Stimulated activated CD8-positive, alpha-beta memory T cell treated with anti-CD3 and anti-CD28 coated beads, Interleukin-7, amount 100 ng/mL, for 48 hours (primary cell): ENCODE measurements around the gene COX6A2.
"Not testable (repeated sequence)": the region's sequence is repeated elsewhere in the genome, so short reads cannot be mapped to it uniquely, and the experiment has no call there.

Experiments used
- DNase-seq, 2 donors: peaks; one replicate each; pipeline ENCODE4 v3.0.0-alpha.2; 2020; ENCODE audit warnings: low read depth in 1 of 2; ENCODE audit errors: extremely low read depth in 1 of 2

The COX6A2 gene

GRCh38 chr16:31461921-31462804 lies 34.0 kb upstream of the COX6A2 start:
- DNase-seq: no peak

DNA sequence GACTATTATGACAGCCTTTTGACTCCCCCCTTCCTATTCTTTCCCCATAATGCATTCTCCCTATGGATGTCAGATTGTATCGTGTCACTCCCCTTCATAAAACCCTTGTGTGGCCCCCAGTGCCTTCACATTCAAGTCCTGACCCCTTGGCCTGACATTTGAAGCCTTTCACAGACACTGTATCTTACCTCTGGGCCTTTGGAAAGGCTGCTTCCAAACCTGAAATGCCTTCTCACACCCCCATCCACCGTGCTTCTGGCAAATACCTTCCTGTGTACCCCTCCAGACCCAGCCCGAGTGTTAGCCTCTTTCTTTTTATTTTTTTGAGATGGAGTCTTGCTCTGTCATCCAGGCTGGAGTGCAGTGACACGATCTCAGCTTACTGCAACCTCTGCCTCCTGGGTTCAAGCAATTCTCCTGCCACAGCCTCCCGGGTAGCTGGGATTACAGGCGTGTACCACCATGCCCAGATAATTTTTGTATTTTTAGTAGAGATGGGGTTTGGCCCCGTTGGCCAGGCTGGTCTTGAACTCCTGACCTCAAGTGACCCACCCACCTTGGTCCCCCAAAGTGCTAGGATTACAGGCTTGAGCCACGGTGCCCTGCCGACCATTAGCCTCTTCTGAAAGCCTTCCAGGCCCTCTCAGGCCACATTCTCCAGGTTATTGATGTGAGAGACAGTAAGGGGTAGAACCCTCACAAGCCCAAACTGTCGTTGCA lies 33.2 kb upstream of the COX6A2 start:
- no peak for DNase-seq

DNA sequence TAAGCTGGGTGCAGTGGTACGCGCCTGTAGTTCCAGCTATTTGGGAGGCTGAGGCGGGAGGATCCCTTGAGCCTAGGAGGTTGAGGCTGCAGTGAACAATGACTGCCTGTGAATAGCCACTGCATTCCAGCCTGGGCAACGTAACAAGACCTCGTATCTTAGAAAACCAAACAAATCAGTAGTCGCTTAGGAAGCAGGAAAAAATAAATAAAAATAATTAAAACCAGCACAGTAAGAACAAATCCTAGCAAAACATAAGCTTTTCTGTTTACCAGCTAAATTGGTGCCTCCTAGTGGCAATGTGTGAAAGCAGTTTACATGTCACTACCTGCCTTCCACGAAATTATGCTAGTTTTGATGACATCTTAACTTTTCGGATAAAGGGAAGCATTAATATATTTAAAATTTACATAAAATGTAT lies 32.4 kb upstream of the COX6A2 start:
- DNase-seq: no peak

DNA sequence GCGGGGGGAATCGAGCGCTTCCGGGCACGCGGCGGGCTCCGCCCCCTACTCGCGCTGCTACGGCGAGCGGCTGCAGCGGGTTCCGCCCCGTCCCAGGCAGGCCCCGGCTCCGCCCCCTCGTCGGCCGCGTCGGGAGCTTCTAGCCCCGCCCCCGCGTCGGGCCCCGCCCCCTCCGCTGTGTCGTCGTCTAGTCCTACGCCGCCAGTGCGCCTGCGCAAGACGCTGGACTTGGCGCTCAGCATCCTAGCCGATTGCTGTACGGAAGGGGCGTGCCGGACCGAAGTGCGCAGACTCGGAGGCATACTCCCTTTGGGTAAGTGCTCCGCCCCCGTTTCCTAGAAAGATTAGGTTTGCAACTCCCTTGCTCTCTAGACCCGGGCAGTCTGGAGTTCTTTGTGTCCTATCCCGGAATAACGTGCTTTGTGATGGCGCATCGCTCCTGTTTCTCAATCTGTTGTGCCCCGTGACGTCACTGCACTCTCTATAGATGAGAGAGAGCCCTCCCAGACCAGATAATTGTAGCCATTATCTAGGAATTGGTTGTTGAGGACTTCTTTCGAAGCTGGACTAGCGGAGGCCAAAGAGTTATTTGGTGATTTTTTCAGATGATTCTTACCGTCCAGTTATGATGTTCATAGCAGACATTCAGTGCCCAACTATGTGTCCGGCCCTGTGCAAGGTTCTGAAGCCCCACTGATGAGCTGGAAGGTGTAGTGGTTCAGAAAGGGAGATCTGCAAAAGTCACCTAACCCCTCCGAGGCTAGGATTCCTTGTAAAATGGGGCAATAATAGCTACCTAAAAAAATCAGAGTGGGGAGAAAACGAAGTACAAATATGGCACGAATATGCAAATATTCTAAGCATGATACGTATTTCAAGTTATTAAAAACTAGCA lies 31.8 kb upstream of the COX6A2 start:
- DNase-seq: peak; percentile 98 to 100

DNA sequence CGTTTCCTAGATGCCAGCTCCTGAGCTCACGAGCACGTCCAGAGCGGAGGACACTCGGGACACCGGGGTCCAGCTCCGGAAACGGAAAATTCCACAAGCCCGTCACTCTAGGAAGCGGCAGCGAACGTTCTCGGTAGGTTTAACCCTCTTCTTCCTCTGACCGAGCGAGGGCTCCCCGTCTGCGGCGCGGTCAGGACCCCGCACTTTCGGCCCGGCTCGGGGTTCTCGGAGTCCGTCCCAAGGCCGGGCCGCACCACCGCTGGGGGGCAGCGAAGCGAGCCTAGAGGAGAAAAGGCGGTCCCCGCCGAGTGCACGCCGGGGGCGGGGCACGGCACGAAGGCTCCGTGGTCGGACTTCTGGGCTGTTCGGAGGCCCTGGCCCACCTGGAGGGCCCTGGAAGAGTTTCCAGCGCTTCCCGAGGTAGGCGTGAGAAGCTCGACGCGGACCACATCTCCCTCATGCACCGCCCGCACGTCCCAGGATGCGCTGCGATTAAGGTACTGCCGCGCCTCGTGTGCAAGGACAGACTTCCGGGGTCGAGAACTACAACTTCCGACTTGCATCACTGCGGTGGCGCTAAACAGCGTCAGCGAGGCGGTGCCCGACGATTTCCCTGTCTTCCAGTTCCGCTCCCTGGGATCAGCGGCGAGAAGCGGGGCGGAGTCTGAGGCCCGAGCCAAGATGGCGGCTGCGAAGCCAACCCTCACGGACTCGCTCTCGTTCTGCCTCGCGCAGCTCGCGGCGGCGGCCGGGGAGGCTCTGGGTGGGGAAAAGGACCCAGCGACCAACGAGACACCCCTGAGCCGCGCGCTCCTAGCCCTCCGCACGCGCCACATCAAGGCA lies 30.9 kb upstream of the COX6A2 start, which contains the start of gene ARMC5:
Gene ARMC5 (plus strand): TSS at position 658 of the 843 bp plus-strand sequence. CDS start 24 bp downstream, at position 682.
- DNase-seq: peak; percentile 92 to 96

DNA sequence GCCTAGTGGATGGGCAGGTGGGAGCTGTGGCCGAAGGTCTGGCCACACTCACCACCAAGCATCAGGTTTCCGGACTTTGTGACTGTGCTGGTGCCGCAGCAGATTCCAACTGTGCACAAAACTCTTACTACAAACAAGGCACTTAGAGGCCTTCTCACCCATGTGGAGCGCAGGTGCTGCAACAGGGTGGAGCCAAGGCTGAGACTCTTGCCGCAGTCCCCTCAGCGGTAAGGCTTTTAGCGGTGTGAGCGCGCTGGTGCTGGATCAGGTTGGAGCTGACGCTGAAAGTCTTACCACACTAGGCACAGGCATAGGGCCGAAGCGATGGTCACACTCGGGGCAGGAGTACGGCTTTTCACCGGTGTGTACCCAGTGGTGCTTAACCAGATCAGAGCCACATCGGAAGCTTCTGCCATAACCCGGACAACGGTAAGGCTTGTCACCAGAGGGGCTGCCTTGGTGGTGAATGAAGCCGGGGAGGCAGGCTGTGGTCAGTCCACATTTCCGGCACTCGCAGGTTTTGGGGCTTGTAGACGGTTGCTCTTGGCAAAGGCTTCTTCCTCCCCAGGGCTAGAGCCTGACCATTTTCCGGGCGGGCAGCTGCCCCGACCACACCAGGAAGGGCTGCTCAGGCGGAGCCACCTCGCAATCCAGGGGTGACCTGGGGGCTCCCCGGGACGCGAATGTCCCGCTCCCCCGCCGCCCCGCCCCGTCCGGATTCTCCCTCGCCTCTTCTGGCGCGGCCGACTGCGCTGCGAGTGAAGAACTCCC lies 30.1 kb upstream of the COX6A2 start:
- DNase-seq: peak in 1 of 2 donors; percentile 34

DNA sequence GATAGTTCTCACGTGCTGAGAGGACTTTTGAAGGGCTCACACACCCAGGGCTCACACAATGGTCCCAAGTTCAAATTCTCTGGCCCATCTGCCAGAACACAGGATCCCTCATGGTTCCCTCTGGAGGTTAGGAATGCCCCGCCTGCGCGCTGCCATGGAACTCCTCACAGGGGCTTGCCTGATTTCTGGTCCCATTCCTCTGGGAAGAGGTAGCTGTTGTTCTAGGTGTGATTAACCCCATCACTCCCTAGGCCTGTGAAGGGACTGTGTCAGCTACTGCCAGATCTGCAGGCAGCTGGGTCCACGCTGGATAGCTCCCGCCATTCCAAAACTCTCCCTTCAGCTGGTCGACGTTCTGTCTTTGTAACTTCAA lies 28.8 kb upstream of the COX6A2 start:
- no peak for DNase-seq

- no peak for DNase-seq
Observed at GRCh38 chr16:31455601-31456314, 27.6 kb upstream of the COX6A2 start.

- DNase-seq: no peak
Observed at GRCh38 chr16:31453255-31454204, 25.4 kb upstream of the COX6A2 start.

GRCh38 chr16:31452631-31453106 lies 24.5 kb upstream of the COX6A2 start:
- DNase-seq: no peak

DNA sequence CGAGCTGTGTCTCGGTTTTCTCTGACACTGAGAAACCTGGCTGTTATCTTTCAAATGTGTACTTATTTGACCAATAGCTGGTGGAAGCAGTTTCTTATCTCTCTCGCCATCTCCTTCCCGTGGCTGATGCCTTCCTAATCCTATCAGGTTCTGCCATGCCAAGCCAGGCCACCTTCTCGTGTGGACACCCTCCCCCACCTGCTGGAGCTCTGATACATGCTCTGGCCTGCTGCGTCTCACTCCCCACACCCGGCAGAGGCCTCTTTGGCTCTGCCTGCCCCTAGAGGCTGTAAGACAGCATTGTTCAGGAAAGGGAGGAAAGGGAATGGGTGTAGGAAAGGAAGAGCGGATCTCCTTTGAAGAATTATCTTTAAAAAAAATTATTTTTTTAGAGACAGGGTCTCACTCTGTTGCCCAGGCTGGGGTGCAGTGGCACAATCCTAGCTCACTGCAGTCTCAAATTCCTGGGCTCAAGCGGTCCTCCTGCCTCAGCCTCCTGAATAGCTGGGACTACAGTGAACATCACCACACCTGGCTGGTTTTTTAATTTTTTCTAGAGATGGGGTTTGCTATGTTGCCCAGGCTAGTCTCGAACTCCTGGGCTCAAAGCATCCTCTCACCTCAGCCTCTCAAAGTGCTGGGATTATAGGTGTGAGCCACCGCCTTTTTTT lies 23.7 kb upstream of the COX6A2 start:
- no peak for DNase-seq

DNA sequence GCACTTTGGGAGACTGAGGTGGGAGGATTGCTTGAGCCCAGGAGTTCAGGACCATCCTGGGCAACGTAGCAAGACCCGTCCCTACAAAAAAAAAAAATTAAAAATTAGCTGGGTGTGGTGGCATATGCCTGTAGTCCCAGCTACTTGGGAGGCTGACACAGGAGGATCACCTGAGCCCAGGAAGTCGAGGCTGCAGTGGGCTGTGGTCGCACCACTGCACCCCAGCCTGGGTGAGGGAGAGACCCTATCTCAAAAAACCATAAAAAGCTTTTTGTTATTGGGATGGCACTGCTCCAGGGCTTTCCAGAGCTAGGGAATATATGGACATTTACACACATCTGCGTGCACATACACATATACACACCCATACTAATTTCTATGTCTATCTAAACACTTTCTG lies 23.0 kb upstream of the COX6A2 start:
- DNase-seq: no peak

DNA sequence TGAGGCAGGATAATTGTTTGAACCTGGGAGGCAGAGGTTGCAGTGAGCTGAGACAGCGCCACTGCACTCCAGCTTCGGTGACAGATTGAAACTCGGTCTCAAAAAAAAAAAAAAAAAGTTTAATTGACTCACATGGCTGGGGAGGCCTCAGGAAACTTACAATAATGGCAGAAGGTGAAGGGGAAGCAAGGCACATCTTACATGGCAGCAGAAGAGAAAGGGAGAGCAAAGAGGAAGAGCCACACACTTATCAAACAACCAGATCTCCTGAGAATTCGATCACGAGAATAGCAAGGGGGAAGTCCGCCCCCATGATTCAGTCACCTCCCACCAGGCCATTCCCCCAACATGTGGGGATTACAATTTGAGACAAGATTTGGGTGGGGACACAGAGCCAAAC lies 17.8 kb upstream of the COX6A2 start:
- not testable (repeated sequence) for DNase-seq

- DNase-seq: no peak
Observed at GRCh38 chr16:31441956-31442355, 13.8 kb upstream of the COX6A2 start.

- DNase-seq: no peak
Observed at GRCh38 chr16:31440516-31441184, 12.5 kb upstream of the COX6A2 start.

DNA sequence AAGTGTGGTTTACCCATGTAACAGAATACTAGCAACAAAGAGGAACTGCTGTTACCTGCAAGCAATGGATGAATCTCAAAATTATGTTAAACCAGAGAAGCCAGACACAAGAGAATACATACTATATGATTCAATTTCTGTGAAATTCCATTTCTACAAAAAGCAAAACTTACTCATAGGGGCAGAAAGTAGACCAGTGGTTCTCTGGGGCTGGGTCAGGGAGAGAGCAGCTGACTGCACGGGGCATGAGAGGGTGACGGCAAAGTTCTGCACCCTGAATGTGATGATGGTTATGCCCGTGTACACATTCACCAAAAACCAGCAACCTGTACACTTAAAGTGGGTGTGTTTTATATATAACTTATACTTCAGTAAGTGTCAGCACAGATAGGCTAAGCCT lies 11.4 kb upstream of the COX6A2 start:
- no peak for DNase-seq
